Neuronal stem cell (in vitro differentiated cells): ENCODE results near the gene CYB561.

Experiments
- DNase-seq: peaks from one replicate; pipeline ENCODE4 v3.0.0-alpha.2; 2013; ENCODE audit warnings: low spot score
- H2AFZ ChIP-seq: one replicate; pipeline ENCODE4 v1.6.1; 2013; ENCODE audit warnings: mild to moderate bottlenecking, low read length, inconsistent platforms
- H2AK5ac ChIP-seq: 2 replicates; pipeline ENCODE4 v1.6.1; 2013; ENCODE audit warnings: low read depth, mild to moderate bottlenecking, inconsistent platforms, low read length, moderate library complexity, mixed read lengths
- H2BK120ac ChIP-seq: 2 replicates; pipeline ENCODE4 v1.6.1; 2013; ENCODE audit warnings: low read depth, mild to moderate bottlenecking, inconsistent platforms, low read length, moderate library complexity, mixed read lengths
- H2BK12ac ChIP-seq: one replicate; pipeline ENCODE4 v1.6.1; 2013; ENCODE audit warnings: low read length, inconsistent platforms
- H2BK15ac ChIP-seq: 2 replicates; pipeline ENCODE4 v1.6.1; 2013; ENCODE audit warnings: mild to moderate bottlenecking, low read length, inconsistent platforms, mixed read lengths
- H2BK5ac ChIP-seq: one replicate; pipeline ENCODE4 v1.6.1; 2013; ENCODE audit warnings: inconsistent platforms, mild to moderate bottlenecking, low read length, moderate library complexity
- H3K14ac ChIP-seq: one replicate; pipeline ENCODE4 v1.6.1; 2013; ENCODE audit warnings: low read length, inconsistent platforms
- H3K18ac ChIP-seq: 2 replicates; pipeline ENCODE4 v1.6.1; 2013; ENCODE audit warnings: low read length, inconsistent platforms
- H3K23ac ChIP-seq: 2 replicates; pipeline ENCODE4 v1.6.1; 2013; ENCODE audit warnings: low read depth, mild to moderate bottlenecking, mixed read lengths, low read length, inconsistent platforms; ENCODE audit not compliant: poor library complexity
- H3K27ac ChIP-seq: replicated peaks from 3 replicates; pipeline ENCODE4 v1.5.1; 2013; ENCODE audit warnings: low read length, inconsistent platforms
- H3K27me3 ChIP-seq, 3 experiments: 2 replicates each; pipeline ENCODE4 v1.6.1; 2013; ENCODE audit warnings: low read length in 3 of 3, mild to moderate bottlenecking in 2 of 3, inconsistent platforms in 1 of 3, low read depth in 1 of 3, mixed read lengths in 1 of 3, moderate library complexity in 1 of 3; ENCODE audit not compliant: control insufficient read depth in 3 of 3, insufficient read depth in 3 of 3
- H3K36me3 ChIP-seq, 2 donors: replicated peaks in 1 of 2; 2 replicates each; pipeline ENCODE4 v1.6.1; 2013; ENCODE audit warnings: low read length in 2 of 2; ENCODE audit not compliant: control insufficient read depth in 2 of 2, insufficient read depth in 2 of 2
- H3K4ac ChIP-seq: 2 replicates; pipeline ENCODE4 v1.6.1; 2013; ENCODE audit warnings: inconsistent platforms, mild to moderate bottlenecking, low read length, moderate library complexity
- H3K4me1 ChIP-seq, 2 donors: 1 replicate in 1 of 2; 2 replicates in 1 of 2; pipeline ENCODE4 v1.6.1; 2013; ENCODE audit warnings: low read length in 2 of 2, low read depth in 1 of 2; ENCODE audit not compliant: control insufficient read depth in 2 of 2, insufficient read depth in 1 of 2
- H3K4me2 ChIP-seq: one replicate; pipeline ENCODE4 v1.6.1; 2013; ENCODE audit warnings: mild to moderate bottlenecking, low read length, inconsistent platforms; ENCODE audit not compliant: insufficient read depth, poor library complexity, severe bottlenecking
- H3K4me3 ChIP-seq, 2 donors: 2 replicates each; pipeline ENCODE4 v1.5.1; 2013; ENCODE audit warnings: low read length in 2 of 2, mild to moderate bottlenecking in 2 of 2, inconsistent platforms in 1 of 2, moderate library complexity in 1 of 2
- H3K79me1 ChIP-seq: one replicate; pipeline ENCODE4 v1.6.1; 2013; ENCODE audit warnings: low read depth, mild to moderate bottlenecking, inconsistent platforms, low read length, moderate library complexity
- H3K9ac ChIP-seq: one replicate; pipeline ENCODE4 v1.6.1; 2013; ENCODE audit warnings: mild to moderate bottlenecking, low read depth, low read length, inconsistent platforms; ENCODE audit not compliant: poor library complexity
- H3K9me3 ChIP-seq, 2 donors: replicated peaks in 1 of 2; 2 replicates each; pipeline versions ENCODE3 to v1.6.1; 2013; ENCODE audit warnings: low read length in 2 of 2, mild to moderate bottlenecking in 2 of 2, inconsistent platforms in 1 of 2, low read depth in 1 of 2, mixed read lengths in 1 of 2, moderate library complexity in 1 of 2; ENCODE audit not compliant: control insufficient read depth in 2 of 2, insufficient read depth in 1 of 2
- H4K8ac ChIP-seq: one replicate; pipeline ENCODE4 v1.6.1; 2013; ENCODE audit warnings: low read depth, mild to moderate bottlenecking, inconsistent platforms, low read length, moderate library complexity
- H4K91ac ChIP-seq: one replicate; pipeline ENCODE4 v1.6.1; 2013; ENCODE audit warnings: low read length, low read depth, mild to moderate bottlenecking, inconsistent platforms; ENCODE audit not compliant: poor library complexity
- WGBS, 2 donors: extraction: QIAGEN DNeasy Blood & Tissue Kit; methylation state at CpG; one replicate each; pipeline ENCODE4 v1.1.7; 2013; ENCODE audit warnings: missing lambda C conversion rate in 2 of 2, mixed read lengths in 1 of 2; ENCODE audit not compliant: insufficient read length in 2 of 2, insufficient replicate concordance in 1 of 2; ENCODE audit errors: extremely low coverage in 2 of 2; 5-methylcytosine and 5-hydroxymethylcytosine counted together

The CYB561 gene

DNA sequence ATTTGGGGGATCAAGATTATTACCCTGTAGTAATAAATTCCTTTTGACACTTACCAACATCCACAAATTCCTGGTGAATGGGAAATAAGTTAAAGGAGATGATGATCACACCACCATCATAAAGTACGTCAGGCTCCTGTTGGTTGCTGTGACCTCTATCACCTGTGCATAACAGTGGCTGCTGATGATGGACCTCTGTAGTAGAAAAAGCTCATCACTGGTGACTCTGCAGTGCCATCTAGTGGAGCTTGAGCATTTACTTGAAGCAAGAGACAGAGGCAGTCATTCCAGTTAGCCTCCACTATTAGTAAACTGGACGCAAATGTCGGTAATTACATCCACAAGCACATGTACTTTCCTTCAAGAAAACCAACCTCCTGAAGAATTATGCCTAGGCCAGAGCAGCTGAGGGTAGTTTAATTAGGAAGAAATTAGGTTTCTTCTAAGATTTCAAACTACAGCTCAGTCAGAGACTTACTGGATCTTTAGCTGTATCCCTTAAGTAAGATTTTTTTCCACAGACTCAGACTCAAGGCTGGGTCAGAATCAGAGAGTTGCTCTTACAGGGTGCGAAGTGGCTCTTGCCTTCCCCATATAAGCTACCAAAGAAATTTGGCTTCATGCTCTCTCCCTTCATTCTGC lies 39.3 kb downstream of the CYB561 start:
- no peaks in the 10 kb centered on the region for H3K27me3 ChIP-seq
- no peak overlapping the region for H2BK15ac ChIP-seq
- H3K23ac ChIP-seq = no peak overlapping the region
- no peaks in the 10 kb centered on the region for H3K9me3 ChIP-seq
- H3K9ac ChIP-seq = no peak overlapping the region
- H2BK12ac ChIP-seq = no peak overlapping the region
- H4K8ac ChIP-seq = no peak overlapping the region
- H3K4me3 ChIP-seq = no peak overlapping the region
- H3K79me1 ChIP-seq = no peaks in the 10 kb centered on the region
- no peak overlapping the region for H3K27ac ChIP-seq
- no peak overlapping the region for H2BK5ac ChIP-seq
- H3K14ac ChIP-seq = no peak overlapping the region
- H2AK5ac ChIP-seq = no peak overlapping the region
- no peak overlapping the region for H3K18ac ChIP-seq
- H4K91ac ChIP-seq = no peak overlapping the region
- H2BK120ac ChIP-seq = no peak overlapping the region
- no peak overlapping the region for H3K4ac ChIP-seq
- peak; percentile 82 for DNase-seq
- no peak overlapping the region for H2AFZ ChIP-seq
- H3K36me3 ChIP-seq = peaks cover 4 to 96% of the 10 kb centered on the region in 2 donors
- WGBS, 2 donors = no CpG with 5 or more reads among the region's 4 CpGs
- H3K4me1 ChIP-seq = no peaks in the 10 kb centered on the region
- H3K4me2 ChIP-seq = no peak overlapping the region

DNA sequence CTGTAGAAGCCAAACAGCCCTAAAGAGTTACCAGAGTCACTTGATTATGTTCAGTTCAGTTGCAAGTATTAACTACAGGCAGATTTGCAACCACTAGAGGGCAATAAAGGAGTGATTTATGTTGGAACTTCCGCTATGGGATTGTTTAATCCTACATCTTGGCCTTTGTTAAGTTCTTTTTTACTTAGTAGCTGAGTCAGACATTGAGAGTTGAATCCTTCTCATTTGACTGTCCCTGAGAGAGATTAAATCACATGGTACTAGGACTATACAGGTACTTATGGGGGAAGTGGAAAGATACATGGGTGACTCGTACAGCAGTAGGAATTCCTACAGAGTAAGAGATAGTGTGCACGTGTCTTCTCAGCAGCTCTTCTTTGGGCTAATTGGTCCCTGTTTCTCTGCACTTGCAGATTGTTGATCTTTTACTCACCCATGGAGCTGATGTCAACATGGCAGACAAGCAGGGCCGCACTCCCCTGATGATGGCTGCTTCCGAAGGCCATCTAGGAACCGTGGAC lies 40.3 kb downstream of the CYB561 start:
- Histone ChIP-seq H3K18ac (no peak overlapping the region), H4K8ac (no peak overlapping the region), H3K4me3 (no peak overlapping the region), H2AFZ (no peak overlapping the region), H3K9me3 (no peaks in the 10 kb centered on the region), H3K27me3 (no peaks in the 10 kb centered on the region), H3K9ac (no peak overlapping the region), H3K27ac (no peak overlapping the region), H2BK15ac (no peak overlapping the region), H3K23ac (no peak overlapping the region), H2BK120ac (no peak overlapping the region), H3K4me1 (no peaks in the 10 kb centered on the region), H2AK5ac (no peak overlapping the region), H4K91ac (no peak overlapping the region), H2BK12ac (no peak overlapping the region), H3K4me2 (no peak overlapping the region), H2BK5ac (no peak overlapping the region), H3K4ac (no peak overlapping the region), H3K36me3 (peaks cover 1 to 96% of the 10 kb centered on the region in 2 donors), H3K79me1 (no peaks in the 10 kb centered on the region), H3K14ac (no peak overlapping the region)
- DNase-seq = no peak
- WGBS, 2 donors = no CpG with 5 or more reads among the region's 6 CpGs

DNA sequence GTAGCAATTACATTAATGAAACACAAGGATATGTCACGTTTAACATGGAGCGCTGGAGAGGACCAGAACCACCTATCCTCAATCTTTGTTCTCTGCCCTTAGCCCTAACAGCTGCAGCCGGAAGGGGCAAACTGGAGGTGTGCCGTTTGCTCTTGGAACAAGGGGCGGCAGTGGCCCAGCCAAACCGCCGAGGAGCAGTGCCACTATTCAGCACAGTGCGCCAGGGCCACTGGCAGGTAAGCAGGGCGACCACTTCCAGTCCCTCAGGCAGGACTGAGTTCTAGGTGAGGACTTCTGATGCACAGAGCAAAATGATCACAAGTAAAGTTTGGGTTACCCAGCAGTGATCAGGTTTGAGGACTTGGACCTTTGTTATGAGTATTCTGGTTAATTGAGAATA lies 41.1 kb downstream of the CYB561 start:
- Histone ChIP-seq H3K4ac (no peak overlapping the region), H3K18ac (no peak overlapping the region), H3K4me2 (no peak overlapping the region), H3K4me1 (no peaks in the 10 kb centered on the region), H2AFZ (no peak overlapping the region), H3K36me3 (peaks cover 1 to 93% of the 10 kb centered on the region in 2 donors), H4K91ac (no peak overlapping the region), H3K79me1 (no peaks in the 10 kb centered on the region), H2BK120ac (no peak overlapping the region), H2BK12ac (no peak overlapping the region), H2AK5ac (no peak overlapping the region), H3K27me3 (no peaks in the 10 kb centered on the region), H4K8ac (no peak overlapping the region), H3K14ac (no peak overlapping the region), H3K27ac (no peak overlapping the region), H3K23ac (no peak overlapping the region), H3K9ac (peak overlapping the region; percentile 25), H2BK15ac (no peak overlapping the region), H2BK5ac (no peak overlapping the region), H3K4me3 (no peak overlapping the region), H3K9me3 (no peaks in the 10 kb centered on the region)
- no CpG with 5 or more reads among the region's 9 CpGs for WGBS, 2 donors
- no peak for DNase-seq

DNA sequence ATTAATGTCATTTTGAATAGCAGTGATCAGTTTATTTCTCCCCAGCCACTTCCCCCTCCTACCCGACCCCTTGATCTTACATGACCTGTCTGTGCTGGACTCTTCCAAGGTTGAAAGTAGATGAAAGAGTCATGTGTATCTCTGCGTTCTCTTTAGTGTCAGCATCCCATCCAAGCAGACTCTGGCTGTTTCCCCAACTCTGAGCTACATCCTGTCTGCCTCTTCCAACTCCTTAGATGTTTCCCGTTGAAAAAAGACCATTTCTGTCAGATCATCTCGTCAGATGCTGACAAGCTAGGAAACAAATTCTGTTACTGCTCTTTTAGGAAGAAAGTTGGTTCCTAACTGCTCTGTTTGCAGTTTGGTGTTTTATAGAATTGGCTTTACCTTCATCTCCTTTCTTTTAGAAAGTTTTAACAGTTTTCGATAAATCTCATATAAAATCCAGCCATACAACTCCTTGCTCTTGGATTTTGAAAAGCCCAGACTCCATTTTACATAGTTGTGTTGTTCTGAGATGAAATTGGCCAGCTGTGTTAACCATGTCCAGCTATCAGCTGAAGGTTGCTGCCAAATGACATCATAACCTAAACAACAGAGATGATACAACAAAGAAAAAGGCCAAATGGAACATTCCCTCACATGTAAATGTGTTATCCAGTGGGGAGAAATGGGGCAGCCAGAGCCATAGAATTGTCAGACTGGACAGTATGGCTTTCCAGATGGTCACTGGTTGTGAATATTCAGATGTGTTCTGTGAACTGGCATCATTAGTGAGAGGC lies 43.5 kb downstream of the CYB561 start:
- no peak overlapping the region for H3K4me2 ChIP-seq
- H3K79me1 ChIP-seq = no peaks in the 10 kb centered on the region
- H3K4me1 ChIP-seq = peaks cover 0 to 2% of the 10 kb centered on the region in 2 donors
- no peak overlapping the region for H2BK15ac ChIP-seq
- H3K14ac ChIP-seq = no peak overlapping the region
- H2AFZ ChIP-seq = no peak overlapping the region
- no peak overlapping the region for H4K91ac ChIP-seq
- no peak overlapping the region for H3K18ac ChIP-seq
- no peak overlapping the region for H3K4ac ChIP-seq
- no peak overlapping the region for H2AK5ac ChIP-seq
- no peak overlapping the region for H3K23ac ChIP-seq
- H3K9me3 ChIP-seq = no peaks in the 10 kb centered on the region
- H4K8ac ChIP-seq = no peak overlapping the region
- no peak overlapping the region for H2BK12ac ChIP-seq
- H2BK5ac ChIP-seq = no peak overlapping the region
- no peak for DNase-seq
- no CpG with 5 or more reads among the region's 5 CpGs for WGBS, 2 donors
- H3K27me3 ChIP-seq = no peaks in the 10 kb centered on the region
- peaks cover 1 to 93% of the 10 kb centered on the region in 2 donors for H3K36me3 ChIP-seq
- no peak overlapping the region for H3K4me3 ChIP-seq
- no peak overlapping the region for H3K9ac ChIP-seq
- H3K27ac ChIP-seq = no peak overlapping the region
- H2BK120ac ChIP-seq = no peak overlapping the region
